Keratinocyte (primary cell): ENCODE measurements around the gene TMEM151B. TPM values are rescaled to one million over a fixed set of nuclear protein-coding genes. Genes with fewer than 3 reads are reported as not detected.

Source experiments
- DNase-seq: peaks from one replicate; pipeline ENCODE4 v3.0.0-alpha.2; 2011; ENCODE audit warnings: low read depth, missing footprints, low spot score
- FAIRE-seq: peaks from 2 replicates; lab custom pipeline; 2011; peaks lifted over from hg19 to GRCh38; lab: Jason Lieb, UNC
- H2AFZ ChIP-seq: 2 replicates; pipeline ENCODE4 v1.6.0; 2012; ENCODE audit warnings: low read length, control low read depth, inconsistent platforms; ENCODE audit not compliant: control insufficient read depth
- H3K27ac ChIP-seq: 2 replicates; pipeline ENCODE4 v1.5.1; 2011; ENCODE audit warnings: low read length; ENCODE audit not compliant: control insufficient read depth, insufficient read depth
- H3K27me3 ChIP-seq: 3 replicates; pipeline ENCODE4 v1.6.0; 2011; ENCODE audit warnings: low read length; ENCODE audit not compliant: control insufficient read depth, insufficient read depth; ENCODE audit errors: extremely low read depth
- H3K36me3 ChIP-seq, 2 experiments: 2 replicates in 1 of 2; 3 replicates in 1 of 2; pipeline ENCODE4 v1.5.1; 2011; ENCODE audit warnings: low read length in 2 of 2, mild to moderate bottlenecking in 1 of 2; ENCODE audit not compliant: control insufficient read depth in 2 of 2, insufficient read depth in 2 of 2; ENCODE audit errors: extremely low read depth in 1 of 2
- H3K4me1 ChIP-seq: 3 replicates; pipeline ENCODE4 v1.5.1; 2011; ENCODE audit warnings: low read length; ENCODE audit not compliant: control insufficient read depth, insufficient read depth; ENCODE audit errors: extremely low read depth
- H3K4me2 ChIP-seq: 3 replicates; pipeline ENCODE4 v1.6.0; 2011; ENCODE audit warnings: low read depth, low read length; ENCODE audit not compliant: control insufficient read depth, insufficient read depth; ENCODE audit errors: extremely low read depth
- H3K4me3 ChIP-seq, 3 experiments: fragments of 200-600 bp in 1 of 3; sonication (generic) in 1 of 3; 2 replicates in 2 of 3; 3 replicates in 1 of 3; pipeline ENCODE4 v1.5.1; 2011 to 2016; ENCODE audit warnings: low read length in 3 of 3, mild to moderate bottlenecking in 3 of 3, control low read depth in 2 of 3, inconsistent platforms in 1 of 3, low read depth in 1 of 3, mixed read lengths in 1 of 3, mixed run types in 1 of 3, moderate library complexity in 1 of 3; ENCODE audit not compliant: control insufficient read depth in 2 of 3, insufficient read depth in 2 of 3; ENCODE audit errors: extremely low read depth in 1 of 3
- H3K79me2 ChIP-seq: 2 replicates; pipeline ENCODE4 v1.6.0; 2012; ENCODE audit warnings: low read length; ENCODE audit not compliant: control insufficient read depth, insufficient read depth
- H3K9ac ChIP-seq: 3 replicates; pipeline ENCODE4 v1.6.0; 2011; ENCODE audit warnings: low read length; ENCODE audit not compliant: control insufficient read depth, insufficient read depth; ENCODE audit errors: extremely low read depth
- H3K9me1 ChIP-seq: 3 replicates; pipeline ENCODE4 v1.6.0; 2011; ENCODE audit warnings: low read length; ENCODE audit not compliant: control insufficient read depth, insufficient read depth; ENCODE audit errors: extremely low read depth
- H3K9me3 ChIP-seq: 2 replicates; pipeline ENCODE4 v1.5.1; 2012; ENCODE audit warnings: low read depth, low read length; ENCODE audit not compliant: control insufficient read depth
- H4K20me1 ChIP-seq: 3 replicates; pipeline ENCODE4 v1.6.0; 2011; ENCODE audit warnings: low read length; ENCODE audit not compliant: control insufficient read depth, insufficient read depth; ENCODE audit errors: extremely low read depth
- CTCF ChIP-seq, 3 experiments: IDR thresholded peaks in 1 of 3; conservative IDR thresholded peaks in 1 of 3; optimal IDR thresholded peaks in 1 of 3; 2 replicates in 2 of 3; 3 replicates in 1 of 3; pipeline versions ENCODE3 to v1.5.1; 2011; ENCODE audit warnings: low read length in 3 of 3, mild to moderate bottlenecking in 3 of 3, moderate library complexity in 2 of 3, control low read depth in 1 of 3, inconsistent platforms in 1 of 3; ENCODE audit not compliant: insufficient read depth in 2 of 3; ENCODE audit errors: extremely low read depth in 1 of 3
- EZH2 ChIP-seq: IDR thresholded peaks from one replicate; pipeline ENCODE4 v1.6.1; 2012; ENCODE audit warnings: inconsistent platforms, mild to moderate bottlenecking, low read length, moderate library complexity
- dilution Hi-C: fragments of 300-500 bp; cut with MboI; formaldehyde crosslinking; loops from one replicate; pipeline ENCODE4 v1.7.0; 2020; ENCODE audit warnings: low sequenced_read_pairs; ENCODE audit not compliant: extremely low pct_ligation_motif_present
- polyA plus RNA-seq, 5 experiments: library from polyadenylated mRNA; depleted of rRNA in 3 of 5; stranded (reverse) in 3 of 5; stranded (forward) in 1 of 5; unstranded in 1 of 5; fragments of >200 nt; gene quantifications; 1 replicate in 1 of 5; 2 replicates in 3 of 5; 3 replicates in 1 of 5; pipeline versions ENCODE4 v1.2.1 to v1.2.3, GENCODE V29; 2011 to 2012; ENCODE audit warnings: missing spikeins in 2 of 5, low read depth in 1 of 5, low replicate concordance in 1 of 5

The TMEM151B gene
- polyA plus RNA-seq, 1 donor (not counting 4 experiments of a cell fraction or from before 2014, with no cell fraction given): not detected

- Histone ChIP-seq H3K4me1 (peaks cover 7% of the 10 kb centered on the region), H2AFZ (no peak overlapping the region), H3K9me1 (no peaks in the 10 kb centered on the region), H3K79me2 (peaks cover 12% of the 10 kb centered on the region), H3K36me3 (peaks cover under 1 to 7% of the 10 kb centered on the region in 2 experiments), H3K27me3 (no peaks in the 10 kb centered on the region), H4K20me1 (no peaks in the 10 kb centered on the region), H3K9ac (no peak overlapping the region), H3K4me3 (no peak overlapping the region), H3K27ac (no peak overlapping the region), H3K9me3 (no peaks in the 10 kb centered on the region), H3K4me2 (no peak overlapping the region)
- TF ChIP-seq CTCF (optimal IDR thresholded peaks at IDR 0.05 in 1 of 3, IDR thresholded peaks at IDR 0.05 in 1 of 3, conservative IDR thresholded peaks at IDR 0.05 in 1 of 3; ENCODE audit: extremely low read depth in 1 of 3, insufficient read depth in 2 of 3, low read length in 3 of 3) (no peak), EZH2 (no peak)
- DNase-seq (no peak), FAIRE-seq (no peak)
- dilution Hi-C loops: no loop called here
Measured at GRCh38 chr6:44315516-44315915, 45.3 kb downstream of the TMEM151B start.

GRCh38 chr6:44315951-44316350 lies 45.7 kb downstream of the TMEM151B start:
- Histone ChIP-seq H3K27me3 (no peaks in the 10 kb centered on the region), H3K36me3 (peaks cover 0 to 4% of the 10 kb centered on the region in 2 experiments), H3K9me3 (no peaks in the 10 kb centered on the region), H3K4me1 (peaks cover 7% of the 10 kb centered on the region), H4K20me1 (no peaks in the 10 kb centered on the region), H3K9ac (no peak overlapping the region), H3K4me2 (no peak overlapping the region), H3K9me1 (no peaks in the 10 kb centered on the region), H3K27ac (no peak overlapping the region), H3K4me3 (no peak overlapping the region), H2AFZ (no peak overlapping the region), H3K79me2 (peaks cover 12% of the 10 kb centered on the region)
- dilution Hi-C loops: no loop called here
- DNase-seq (no peak), FAIRE-seq (no peak)
- TF ChIP-seq CTCF (optimal IDR thresholded peaks at IDR 0.05 in 1 of 3, IDR thresholded peaks at IDR 0.05 in 1 of 3, conservative IDR thresholded peaks at IDR 0.05 in 1 of 3; ENCODE audit: extremely low read depth in 1 of 3, insufficient read depth in 2 of 3, low read length in 3 of 3) (no peak), EZH2 (no peak)
